ENCODE measurements around the gene GLIPR1L1.
"Not testable (repeated sequence)": the region's sequence is repeated elsewhere in the genome, so short reads cannot be mapped to it uniquely, and the experiment has no call there.

DNA sequence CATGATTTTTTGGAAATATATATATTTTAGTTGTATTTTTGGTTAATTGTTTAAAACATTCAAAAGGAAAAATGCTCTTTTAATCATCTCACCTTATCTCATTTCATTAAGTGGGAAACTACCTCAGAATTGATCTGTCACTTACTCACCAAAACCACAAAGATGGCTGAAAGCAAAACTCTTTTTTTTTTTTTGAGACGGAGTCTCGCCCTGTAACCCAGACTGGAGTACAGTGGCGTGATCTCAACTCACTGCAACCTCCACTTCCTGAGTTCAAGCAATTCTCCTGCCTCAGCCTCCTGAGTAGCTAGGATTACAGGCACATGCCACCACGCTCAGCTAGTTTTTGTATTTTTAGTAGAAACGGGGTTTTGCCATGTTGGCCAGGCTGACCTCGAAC, 11.7 kb downstream of the GLIPR1L1 start:
- TF ChIP-seq, protein P1, sequence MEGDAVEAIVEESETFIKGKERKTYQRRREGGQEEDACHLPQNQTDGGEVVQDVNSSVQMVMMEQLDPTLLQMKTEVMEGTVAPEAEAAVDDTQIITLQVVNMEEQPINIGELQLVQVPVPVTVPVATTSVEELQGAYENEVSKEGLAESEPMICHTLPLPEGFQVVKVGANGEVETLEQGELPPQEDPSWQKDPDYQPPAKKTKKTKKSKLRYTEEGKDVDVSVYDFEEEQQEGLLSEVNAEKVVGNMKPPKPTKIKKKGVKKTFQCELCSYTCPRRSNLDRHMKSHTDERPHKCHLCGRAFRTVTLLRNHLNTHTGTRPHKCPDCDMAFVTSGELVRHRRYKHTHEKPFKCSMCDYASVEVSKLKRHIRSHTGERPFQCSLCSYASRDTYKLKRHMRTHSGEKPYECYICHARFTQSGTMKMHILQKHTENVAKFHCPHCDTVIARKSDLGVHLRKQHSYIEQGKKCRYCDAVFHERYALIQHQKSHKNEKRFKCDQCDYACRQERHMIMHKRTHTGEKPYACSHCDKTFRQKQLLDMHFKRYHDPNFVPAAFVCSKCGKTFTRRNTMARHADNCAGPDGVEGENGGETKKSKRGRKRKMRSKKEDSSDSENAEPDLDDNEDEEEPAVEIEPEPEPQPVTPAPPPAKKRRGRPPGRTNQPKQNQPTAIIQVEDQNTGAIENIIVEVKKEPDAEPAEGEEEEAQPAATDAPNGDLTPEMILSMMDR (IDR thresholded peaks at IDR 0.05) = not testable (repeated sequence)
- not testable (repeated sequence) for TF ChIP-seq EP300 (IDR thresholded peaks at IDR 0.05); POLR2A (IDR thresholded peaks at IDR 0.05; ENCODE audit: low read depth); POLR2AphosphoS5 (IDR thresholded peaks at IDR 0.05)
